Measurements from ENCODE around the gene CRELD2. TPM values are rescaled to one million over a fixed set of nuclear protein-coding genes. Genes with fewer than 3 reads are reported as not detected.

Gene CRELD2
- total RNA-seq, 3 donors from 2014 or later: 27.6 to 57.6 (median 32.2) TPM

- TF ChIP-seq CTCF (IDR thresholded peaks at IDR 0.05): no peak
- Histone ChIP-seq H3K4me1 (ENCODE audit: low read depth) (no peaks in the 10 kb centered on the region), H3K36me3 (ENCODE audit: low read depth) (no peaks in the 10 kb centered on the region), H3K4me3 (no peak overlapping the region), H3K9me3 (peaks cover 13% of the 10 kb centered on the region)
- ATAC-seq (no peak), DNase-seq (no peak)
- intact Hi-C loops (cut with DNase I, micrococcal nuclease): no loop called here
These were observed 46.1 kb upstream of the CRELD2 start for GRCh38 chr22:49872347-49872746.

- H3K36me3 ChIP-seq (ENCODE audit: low read depth): no peaks in the 10 kb centered on the region
- H3K4me3 ChIP-seq: no peak overlapping the region
- no peak for DNase-seq
- ATAC-seq: no peak
- H3K4me1 ChIP-seq (ENCODE audit: low read depth): no peaks in the 10 kb centered on the region
- intact Hi-C loops (cut with DNase I, micrococcal nuclease): no loop called here
- peaks cover 13% of the 10 kb centered on the region for H3K9me3 ChIP-seq
- TF ChIP-seq CTCF (IDR thresholded peaks at IDR 0.05): no peak
These were observed 45.0 kb upstream of the CRELD2 start for GRCh38 chr22:49873228-49873940.

DNA sequence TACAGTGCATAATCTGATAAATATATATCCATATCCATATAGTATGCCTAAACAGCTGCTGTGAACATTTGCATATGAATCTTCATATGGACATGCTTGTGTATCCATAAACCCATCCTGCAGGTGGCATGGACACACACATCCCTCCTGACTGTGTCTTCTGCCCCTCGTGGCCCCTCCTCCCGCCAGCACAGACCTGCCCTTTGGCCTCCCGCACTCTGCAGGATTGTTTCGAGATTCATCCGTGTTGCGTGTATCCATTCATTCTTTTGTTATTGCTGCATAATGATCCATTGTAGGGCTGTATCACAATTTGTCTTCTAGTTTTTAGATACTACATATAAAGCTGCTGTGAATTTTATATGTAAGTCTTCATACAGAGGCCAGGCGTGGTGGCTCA lies 40.8 kb upstream of the CRELD2 start:
- no peak for DNase-seq
- no peak for ATAC-seq
- TF ChIP-seq CTCF (IDR thresholded peaks at IDR 0.05): no peak
- Histone ChIP-seq H3K4me3 (no peak overlapping the region), H3K9me3 (no peaks in the 10 kb centered on the region), H3K4me1 (ENCODE audit: low read depth) (no peaks in the 10 kb centered on the region), H3K36me3 (ENCODE audit: low read depth) (no peaks in the 10 kb centered on the region)
- intact Hi-C loops (cut with DNase I, micrococcal nuclease): no loop called here

DNA sequence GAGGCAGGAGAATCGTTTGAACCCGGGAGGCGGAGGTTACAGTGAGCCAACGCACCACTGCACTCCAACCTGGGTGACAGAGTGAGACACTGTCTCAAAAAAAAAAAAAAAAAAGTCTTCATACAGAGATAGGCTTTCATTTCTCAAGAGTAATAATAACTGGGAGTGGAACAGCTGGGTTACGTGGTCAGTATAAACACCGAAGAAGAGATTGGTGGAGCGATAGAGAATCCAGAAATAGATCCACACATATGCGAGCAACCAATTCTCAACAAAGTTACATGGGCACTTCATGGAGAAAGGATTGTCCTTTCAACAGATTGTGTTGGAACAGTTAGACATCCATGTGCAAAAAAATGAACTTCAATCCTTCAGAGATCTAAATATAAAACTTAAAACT lies 40.2 kb upstream of the CRELD2 start:
- Histone ChIP-seq H3K4me1 (ENCODE audit: low read depth) (no peaks in the 10 kb centered on the region), H3K36me3 (ENCODE audit: low read depth) (no peaks in the 10 kb centered on the region), H3K9me3 (no peaks in the 10 kb centered on the region), H3K4me3 (no peak overlapping the region)
- TF ChIP-seq CTCF (IDR thresholded peaks at IDR 0.05): no peak
- intact Hi-C loops (cut with DNase I, micrococcal nuclease): no loop called here
- DNase-seq: no peak
- no peak for ATAC-seq

DNA sequence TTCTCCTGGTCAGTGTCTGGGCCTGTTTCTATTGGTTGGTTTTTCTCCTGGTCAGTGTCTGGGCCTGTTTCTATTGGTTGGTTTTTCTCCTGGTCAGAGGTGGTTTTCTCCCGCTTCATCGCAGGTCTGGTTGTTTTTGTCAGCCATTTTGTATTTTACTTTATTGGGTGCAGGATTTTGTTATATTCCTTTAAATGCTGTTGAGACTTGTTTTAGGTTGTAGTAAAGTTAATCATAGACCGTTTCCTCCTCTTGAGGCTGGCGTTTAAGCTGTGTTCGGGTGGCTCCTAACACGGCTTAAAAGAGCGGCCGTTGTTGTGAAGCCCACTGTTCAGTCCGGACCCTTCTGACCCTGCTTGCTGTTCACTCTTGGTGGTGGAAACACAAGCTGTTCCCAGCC lies 38.6 kb upstream of the CRELD2 start:
- ATAC-seq (no peak), DNase-seq (no peak)
- no peaks in the 10 kb centered on the region for H3K9me3 ChIP-seq
- H3K4me3 ChIP-seq: no peak overlapping the region
- H3K4me1 ChIP-seq (ENCODE audit: low read depth): no peaks in the 10 kb centered on the region
- intact Hi-C loops (cut with DNase I, micrococcal nuclease): no loop called here
- H3K36me3 ChIP-seq (ENCODE audit: low read depth): no peaks in the 10 kb centered on the region
- TF ChIP-seq CTCF (IDR thresholded peaks at IDR 0.05): no peak

DNA sequence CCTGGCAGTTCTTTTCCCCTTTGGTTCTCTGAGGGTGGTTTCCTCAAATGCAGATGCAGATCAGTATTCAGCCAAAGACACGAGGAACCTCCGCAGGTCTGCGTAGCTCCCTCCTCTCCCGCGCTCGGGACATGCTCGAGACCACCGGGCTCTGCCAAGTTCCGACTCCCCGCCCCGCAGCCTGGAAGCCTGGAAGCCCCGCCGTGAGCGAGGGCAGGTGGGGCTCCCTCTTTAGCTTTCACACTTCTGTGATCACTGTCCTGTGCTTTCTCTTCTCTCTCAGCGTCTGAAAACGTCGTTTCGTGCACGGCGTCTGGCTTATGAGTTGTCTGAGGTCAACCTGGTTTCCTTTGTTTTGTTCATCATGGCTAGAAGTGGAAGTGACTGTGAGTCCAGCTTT lies 38.2 kb upstream of the CRELD2 start:
- no peak for DNase-seq
- H3K4me3 ChIP-seq: no peak overlapping the region
- ATAC-seq: peak; percentile 18
- no peak for TF ChIP-seq CTCF (IDR thresholded peaks at IDR 0.05)
- H3K4me1 ChIP-seq (ENCODE audit: low read depth): no peaks in the 10 kb centered on the region
- H3K9me3 ChIP-seq: no peaks in the 10 kb centered on the region
- H3K36me3 ChIP-seq (ENCODE audit: low read depth): no peaks in the 10 kb centered on the region
- intact Hi-C loops (cut with DNase I, micrococcal nuclease): no loop called here

Data from mucosa of descending colon (tissue), 3 donors.